ENCODE data around the gene TSPAN11.

- no peak for TF ChIP-seq CTCF (IDR thresholded peaks at IDR 0.05; ENCODE audit: low read length)
- TF ChIP-seq EZH2 (IDR thresholded peaks at IDR 0.05; ENCODE audit: borderline replicate concordance, low read length) = no peak
Observed at GRCh38 chr12:30925607-30926242, 823 bp upstream of the TSPAN11 start.

Measured in OCI-LY1 (cell line).